ENCODE data around the gene HRK.

GRCh38 chr12:116874324-116874995, 6.8 kb downstream of the HRK start:
- TF ChIP-seq CTCF (conservative IDR thresholded peaks at IDR 0.05) (no peak), ZFX (IDR thresholded peaks at IDR 0.05) (no peak)

All from C4-2B (cell line).